ENCODE measurements around the gene ARID5B.

The ARID5B gene

GRCh38 chr10:61992671-61993668 is 91.5 kb downstream of the ARID5B start:
- TF ChIP-seq ZNF384 (IDR thresholded peaks at IDR 0.05) (0 out of 2 replicates have a peak, but pooled peaks have one; percentile 8), TARDBP (IDR thresholded peaks at IDR 0.05) (no peak)
- ChIA-PET POLR2A (interaction anchor here (1.2 kb wide), 1 partner anchor 90 kb away, joined by 3 read pairs; no protein-coding TSS in a partner anchor), CTCF (interaction anchor here (0.7 kb wide), 1 partner anchor 255 kb away, joined by 3 read pairs; no protein-coding TSS in a partner anchor)
- DNase-seq (ENCODE audit: extremely low spot score) = no peak

- TF ChIP-seq ARNT (IDR thresholded peaks at IDR 0.05) (no peak), ZNF384 (IDR thresholded peaks at IDR 0.05) (no peak), FOXM1 (IDR thresholded peaks at IDR 0.05; ENCODE audit: borderline replicate concordance) (no peak), HDGF (IDR thresholded peaks at IDR 0.05; ENCODE audit: borderline replicate concordance) (no peak), PKNOX1 (IDR thresholded peaks at IDR 0.05) (peak; percentile 70)
- ChIA-PET CTCF (interaction anchor here (0.7 kb wide), 1 partner anchor 254 kb away, joined by 3 read pairs; no protein-coding TSS in a partner anchor), POLR2A (no interaction called here)
- no peak for DNase-seq (ENCODE audit: extremely low spot score)
Observed at GRCh38 chr10:61993711-61994401, 92.4 kb downstream of the ARID5B start.

- TF ChIP-seq FOXK2 (IDR thresholded peaks at IDR 0.05) = no peak
- no peak for TF ChIP-seq CTBP1 (IDR thresholded peaks at IDR 0.05; ENCODE audit: borderline replicate concordance)
- TF ChIP-seq ARNT (IDR thresholded peaks at IDR 0.05) = no peak
- TF ChIP-seq TARDBP (IDR thresholded peaks at IDR 0.05) = no peak
- TF ChIP-seq FOXM1 (IDR thresholded peaks at IDR 0.05; ENCODE audit: borderline replicate concordance) = no peak
- TF ChIP-seq SUZ12 (IDR thresholded peaks at IDR 0.05) = no peak
- TF ChIP-seq ZNF384 (IDR thresholded peaks at IDR 0.05) = no peak
- TF ChIP-seq PKNOX1 (IDR thresholded peaks at IDR 0.05) = no peak
- TF ChIP-seq HDGF (IDR thresholded peaks at IDR 0.05; ENCODE audit: borderline replicate concordance) = no peak
- no peak for TF ChIP-seq SP1 (IDR thresholded peaks at IDR 0.05)
- no peak for TF ChIP-seq L3MBTL2 (conservative IDR thresholded peaks at IDR 0.05)
- no peak for TF ChIP-seq BHLHE40 (IDR thresholded peaks at IDR 0.05; ENCODE audit: borderline replicate concordance)
- TF ChIP-seq LEF1 (IDR thresholded peaks at IDR 0.05; ENCODE audit: borderline replicate concordance) = no peak
- no peak for TF ChIP-seq ELF4 (IDR thresholded peaks at IDR 0.05)
- no peak for TF ChIP-seq NFRKB (IDR thresholded peaks at IDR 0.05)
- DNase-seq (ENCODE audit: extremely low spot score) = no peak
- POLR2A ChIA-PET = no interaction called here
- CTCF ChIA-PET = no interaction called here
Observed at GRCh38 chr10:61994405-61995219, 93.1 kb downstream of the ARID5B start.

- CTCF ChIA-PET = no interaction called here
- no peak for DNase-seq (ENCODE audit: extremely low spot score)
- POLR2A ChIA-PET = no interaction called here
Observed at GRCh38 chr10:61995220-61995503, 93.7 kb downstream of the ARID5B start.

GRCh38 chr10:61998937-61999336 is 97.4 kb downstream of the ARID5B start:
- CTCF ChIA-PET = no interaction called here
- POLR2A ChIA-PET = no interaction called here
- no peak for TF ChIP-seq SUZ12 (IDR thresholded peaks at IDR 0.05)
- TF ChIP-seq TARDBP (IDR thresholded peaks at IDR 0.05) = no peak
- no peak for TF ChIP-seq ARNT (IDR thresholded peaks at IDR 0.05)
- no peak for TF ChIP-seq NFRKB (IDR thresholded peaks at IDR 0.05)
- no peak for TF ChIP-seq FOXK2 (IDR thresholded peaks at IDR 0.05)
- no peak for TF ChIP-seq HDGF (IDR thresholded peaks at IDR 0.05; ENCODE audit: borderline replicate concordance)
- no peak for TF ChIP-seq FOXA1 (IDR thresholded peaks at IDR 0.05)
- no peak for TF ChIP-seq L3MBTL2 (conservative IDR thresholded peaks at IDR 0.05)
- TF ChIP-seq BHLHE40 (IDR thresholded peaks at IDR 0.05; ENCODE audit: borderline replicate concordance) = no peak
- no peak for TF ChIP-seq ZNF384 (IDR thresholded peaks at IDR 0.05)
- no peak for TF ChIP-seq PKNOX1 (IDR thresholded peaks at IDR 0.05)
- no peak for TF ChIP-seq CTBP1 (IDR thresholded peaks at IDR 0.05; ENCODE audit: borderline replicate concordance)
- TF ChIP-seq ELF4 (IDR thresholded peaks at IDR 0.05) = no peak
- no peak for DNase-seq (ENCODE audit: extremely low spot score)

More at GRCh38 chr10:61995220-61995503, 93.7 kb downstream of the ARID5B start:
- no peak for TF ChIP-seq LEF1 (IDR thresholded peaks at IDR 0.05; ENCODE audit: borderline replicate concordance)
- TF ChIP-seq SP1 (IDR thresholded peaks at IDR 0.05) = no peak
- no peak for TF ChIP-seq HDGF (IDR thresholded peaks at IDR 0.05; ENCODE audit: borderline replicate concordance)
- TF ChIP-seq ARNT (IDR thresholded peaks at IDR 0.05) = no peak
- no peak for TF ChIP-seq ZNF384 (IDR thresholded peaks at IDR 0.05)
- no peak for TF ChIP-seq FOXK2 (IDR thresholded peaks at IDR 0.05)
- TF ChIP-seq L3MBTL2 (conservative IDR thresholded peaks at IDR 0.05) = no peak
- no peak for TF ChIP-seq NFRKB (IDR thresholded peaks at IDR 0.05)
- no peak for TF ChIP-seq ELF4 (IDR thresholded peaks at IDR 0.05)

Data from HEK293T (cell line).